GM19372 (cell line): ENCODE measurements around the gene MAP4K3.

Source experiments
- ATAC-seq: cut with Tn5 transposase; IDR thresholded peaks from one replicate; pipeline ENCODE4 v1.9.1; 2021; ENCODE audit warnings: mild to moderate bottlenecking, low read depth, moderate library complexity; ENCODE audit not compliant: unreplicated experiment

MAP4K3 gene

DNA sequence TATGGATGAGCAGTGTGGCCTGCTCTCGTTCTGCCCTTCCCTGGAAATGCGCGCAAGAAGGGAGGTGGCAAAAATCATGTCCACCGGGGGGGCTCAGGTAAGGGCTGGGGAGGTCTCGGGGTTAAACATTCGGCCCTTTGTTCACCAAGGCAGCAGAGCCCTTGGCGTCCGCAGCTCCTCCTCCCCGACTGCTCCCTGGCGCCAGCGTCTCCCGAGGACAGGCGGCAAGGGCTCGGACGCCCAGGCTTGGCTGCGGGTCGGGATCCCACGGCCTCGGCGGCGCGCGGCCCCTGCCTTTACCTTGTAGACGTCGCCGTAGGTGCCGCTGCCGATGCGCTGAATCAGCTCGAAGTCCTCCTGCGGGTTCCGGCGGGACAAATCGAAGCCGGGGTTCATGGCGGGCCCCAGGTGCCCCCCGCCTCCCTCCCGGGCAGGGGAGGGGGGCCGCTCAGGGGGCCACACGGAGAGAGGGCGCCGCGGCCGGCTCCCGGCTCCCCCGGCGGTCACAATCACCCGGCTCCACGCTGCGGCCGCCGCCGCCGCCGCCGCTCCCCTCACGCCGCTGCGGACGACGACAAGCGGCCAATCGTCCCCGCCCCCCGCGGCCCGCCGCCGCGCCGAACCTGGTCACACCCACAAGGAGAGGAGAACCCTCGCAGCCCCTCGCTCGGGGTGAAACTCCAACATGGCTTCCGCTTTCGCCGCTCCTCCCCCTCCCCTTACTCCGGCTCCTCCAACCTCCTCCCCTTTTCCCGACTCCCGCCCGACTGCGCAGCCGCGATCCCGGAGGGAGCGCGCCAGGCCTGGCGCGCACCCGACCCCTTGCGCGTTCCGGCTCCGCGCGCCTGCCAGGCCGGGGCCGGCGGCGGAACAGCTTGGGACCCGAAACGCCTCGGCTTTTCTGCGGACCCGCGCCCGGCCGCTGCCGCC is at the start of gene MAP4K3:
TSS of gene MAP4K3 (minus strand) at position 694 of the 930 bp plus-strand sequence. CDS start at position 396, 298 bp downstream.
- peak; percentile 66 for ATAC-seq

DNA sequence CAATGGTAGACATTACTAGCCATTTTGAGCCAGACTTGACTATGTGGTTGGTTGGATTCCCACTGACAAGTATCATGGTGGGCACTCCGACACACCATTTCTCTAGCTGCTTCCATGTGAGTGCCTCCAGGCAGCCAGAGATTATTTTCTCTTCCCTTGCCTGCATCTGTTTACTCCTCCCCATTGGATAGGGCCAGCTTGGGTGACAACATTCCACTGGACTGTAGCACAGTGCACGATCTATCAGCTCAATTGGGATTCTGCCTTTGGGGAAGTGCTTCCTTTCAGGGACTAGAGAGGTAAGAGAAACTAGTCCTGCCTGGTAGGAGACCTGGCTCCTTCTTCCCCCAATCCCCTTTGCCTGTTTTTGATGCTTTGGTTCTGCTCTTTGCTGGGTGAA is 49.0 kb upstream of the MAP4K3 start:
- ATAC-seq, result no peak

DNA sequence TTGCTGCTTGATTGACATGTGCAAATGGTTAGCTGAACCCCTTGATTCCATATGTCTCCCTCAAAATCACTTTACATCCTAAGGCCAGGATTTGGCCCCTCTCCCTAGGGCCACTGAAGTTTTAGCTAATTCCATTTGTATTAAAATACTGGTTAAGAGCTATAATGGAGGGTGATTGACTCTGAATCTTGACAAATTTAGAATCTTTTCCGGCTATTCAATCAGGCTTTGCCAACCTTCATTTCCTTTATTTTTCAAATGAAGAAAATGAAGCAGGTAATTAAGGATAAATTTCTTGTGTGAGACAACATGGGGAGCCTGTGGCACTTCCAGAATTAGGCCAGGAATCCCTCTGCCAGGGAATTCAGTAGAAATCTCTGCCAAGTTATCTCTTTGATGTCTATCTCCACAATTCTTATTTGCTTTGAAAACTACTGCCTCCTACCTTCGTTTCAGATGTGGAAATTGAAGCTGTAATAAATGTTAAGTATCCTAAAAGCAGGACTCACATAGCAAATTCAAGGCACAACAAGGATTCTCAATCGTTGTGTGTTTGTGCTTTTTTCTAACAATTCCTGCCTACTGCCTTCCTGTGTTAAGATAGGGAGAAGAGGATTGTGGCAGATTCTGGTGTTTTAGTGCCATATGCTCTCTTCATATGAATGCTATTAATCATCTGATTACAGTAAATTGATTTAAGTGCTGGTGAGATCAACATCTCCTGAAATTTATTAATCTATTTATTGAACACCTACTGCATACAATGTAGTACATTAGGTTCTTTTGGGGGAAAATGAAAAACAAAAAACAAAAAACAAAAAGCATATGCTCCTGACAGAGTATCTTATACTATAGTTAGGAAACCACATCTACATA is 47.8 kb upstream of the MAP4K3 start:
- no peak for ATAC-seq

DNA sequence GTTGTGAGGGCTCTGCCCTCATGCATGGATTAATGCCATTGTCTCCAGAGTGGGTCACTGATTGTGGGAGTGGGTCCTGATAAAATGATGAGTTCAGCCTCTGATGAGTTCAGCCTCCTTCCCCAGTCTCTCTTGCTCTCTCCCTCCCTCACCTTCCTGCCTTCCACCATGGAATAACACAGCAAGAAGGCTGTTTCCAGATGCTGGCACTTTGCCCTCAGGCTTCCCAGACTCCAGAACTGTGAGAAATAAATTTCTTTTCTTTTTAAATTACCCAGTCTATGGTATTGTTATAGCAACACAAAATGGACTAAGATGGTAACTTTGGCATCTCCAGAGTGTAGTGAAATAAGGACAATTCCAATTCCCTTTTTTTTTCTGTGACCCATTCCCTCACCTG is 47.1 kb upstream of the MAP4K3 start:
- ATAC-seq, result no peak

DNA sequence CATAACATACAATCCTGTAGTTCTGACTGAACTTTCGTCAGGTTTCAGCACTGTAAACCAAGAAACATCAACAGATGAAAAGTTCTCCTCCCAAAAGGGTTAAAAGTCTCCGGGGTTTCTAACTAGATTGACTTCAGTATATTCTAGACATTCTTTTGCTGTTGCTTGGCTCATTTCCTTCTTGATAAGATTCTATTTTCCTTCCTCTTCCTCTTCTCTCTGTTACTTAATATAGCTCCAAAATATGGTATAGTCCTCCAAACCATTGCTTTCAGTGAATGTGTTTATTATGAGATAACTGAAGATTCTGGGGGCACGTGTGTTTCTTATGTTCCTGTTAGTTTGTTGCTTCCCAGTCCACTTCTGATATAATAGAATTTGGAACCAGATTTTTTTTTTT is 46.4 kb upstream of the MAP4K3 start:
- ATAC-seq, result no peak

DNA sequence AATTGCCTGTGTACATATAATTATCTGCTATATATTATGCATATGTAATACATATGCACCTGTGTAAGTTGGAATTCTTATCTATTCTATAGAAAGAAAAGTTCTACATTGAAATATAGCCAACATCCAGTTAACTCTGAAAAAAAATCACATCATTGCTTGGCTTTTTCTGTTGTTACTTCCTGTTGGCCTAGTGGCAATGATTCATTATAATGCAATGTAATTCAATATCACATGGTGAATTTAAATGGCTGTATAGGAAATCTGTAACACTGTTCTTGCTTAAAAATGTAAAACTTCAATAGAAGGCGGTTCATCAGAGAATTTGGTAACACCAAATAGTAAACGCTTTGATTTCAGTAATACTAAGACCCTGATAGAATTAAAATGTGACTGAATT is 44.5 kb upstream of the MAP4K3 start:
- ATAC-seq, result no peak

DNA sequence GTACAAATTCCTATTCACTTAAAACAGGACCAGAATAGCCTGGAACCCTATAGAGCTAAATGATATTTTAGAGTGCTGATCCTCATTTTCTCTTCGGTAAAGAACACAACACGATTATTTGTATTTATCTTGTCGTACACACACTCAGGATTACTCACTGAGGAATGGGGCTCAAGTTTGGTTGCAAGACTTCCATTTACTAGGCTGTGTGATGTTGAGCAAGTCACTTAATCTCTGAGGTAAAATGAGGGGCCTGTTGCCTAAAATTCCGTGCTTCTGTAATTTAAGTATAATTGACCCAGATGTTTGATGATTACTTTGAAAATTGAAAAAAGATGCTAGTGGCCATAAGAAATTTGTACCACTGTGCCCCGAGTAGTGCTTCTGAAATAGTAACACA is 42.6 kb upstream of the MAP4K3 start:
- no peak for ATAC-seq

DNA sequence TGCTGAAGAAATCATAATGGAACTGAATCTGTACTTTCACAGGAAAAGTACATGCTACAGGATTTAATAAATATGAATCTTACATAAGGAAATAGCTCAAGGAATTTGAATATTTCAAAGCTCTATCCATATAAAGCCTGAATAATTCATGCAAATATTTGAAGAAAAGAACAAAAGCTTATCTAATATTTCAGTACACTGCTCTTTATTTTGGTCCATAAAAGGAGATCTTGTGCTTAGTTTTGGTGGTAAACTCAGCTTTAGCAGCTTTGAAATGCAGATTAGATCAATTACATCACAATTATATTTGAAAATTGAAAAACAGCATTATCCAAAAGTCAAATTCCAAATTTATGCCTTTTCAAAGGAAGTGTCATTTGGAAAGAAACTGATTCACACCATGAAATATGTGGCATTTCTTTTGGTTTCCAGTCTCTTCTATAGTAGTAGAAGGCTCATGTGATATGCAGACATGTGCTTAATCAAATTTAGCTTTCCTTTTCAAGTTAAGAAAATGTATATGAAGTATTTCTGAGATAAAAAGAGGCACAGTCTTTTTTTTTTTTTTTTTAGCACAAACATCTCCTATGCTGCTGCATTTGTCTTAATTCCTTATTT is 42.1 kb upstream of the MAP4K3 start:
- no peak for ATAC-seq

DNA sequence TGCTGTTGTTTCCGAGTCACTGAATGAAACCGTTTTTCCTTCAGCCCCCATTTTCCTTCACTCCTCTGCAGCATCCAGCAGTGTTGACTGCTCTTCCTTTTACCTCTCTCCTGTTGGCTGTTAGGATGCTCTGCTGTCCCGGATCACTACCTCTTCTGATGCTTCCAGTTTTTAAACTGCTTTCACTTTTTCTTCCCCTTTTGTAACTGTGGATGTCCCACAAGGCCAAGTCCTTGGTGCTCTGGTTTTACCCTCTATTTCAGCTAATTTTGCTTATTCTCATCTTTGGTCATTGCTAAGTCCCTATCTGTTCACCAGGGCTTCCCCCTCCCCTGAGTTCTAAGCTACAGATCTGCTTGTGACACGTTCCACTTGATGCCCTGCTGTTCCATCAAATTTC is 39.4 kb upstream of the MAP4K3 start:
- ATAC-seq, result peak; percentile 77

DNA sequence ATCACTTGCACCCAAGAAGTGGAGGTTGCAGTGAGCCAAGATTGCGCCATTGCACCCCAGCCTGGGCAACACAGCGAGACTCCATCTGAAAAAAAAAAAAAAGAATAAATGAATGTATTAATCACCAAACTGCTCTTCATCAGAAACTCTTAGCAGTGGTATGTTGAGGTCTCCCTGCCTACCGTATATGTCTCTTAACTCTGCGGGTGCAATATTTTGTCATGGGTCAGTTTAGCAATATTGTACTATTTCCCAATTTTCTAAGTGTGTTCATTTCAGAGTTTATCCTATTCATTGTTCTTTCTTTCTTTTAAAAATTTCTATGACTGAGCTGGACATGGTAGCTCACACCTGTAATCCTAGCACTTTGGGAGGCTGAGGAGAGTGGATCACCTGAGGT is 37.9 kb upstream of the MAP4K3 start:
- no peak for ATAC-seq

DNA sequence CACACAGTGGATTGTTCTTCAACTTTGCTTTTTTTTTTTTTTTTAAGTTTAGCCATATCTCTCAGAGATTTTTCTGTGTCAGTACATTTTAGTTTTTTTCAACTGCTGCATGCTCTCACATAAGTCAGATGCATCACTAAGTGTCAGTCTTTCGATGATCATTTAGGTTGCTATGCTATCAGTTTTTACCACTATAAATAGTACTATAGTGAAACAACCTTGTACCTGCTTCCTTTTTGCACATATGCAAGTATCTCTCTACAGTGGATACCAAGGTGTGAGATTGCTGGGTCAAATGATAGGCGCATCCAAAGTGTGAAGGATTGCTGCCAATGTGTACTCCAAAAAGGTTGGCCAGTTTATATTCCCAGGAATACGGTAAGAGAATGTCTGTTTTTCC is 33.5 kb upstream of the MAP4K3 start:
- peak; percentile 53 for ATAC-seq

DNA sequence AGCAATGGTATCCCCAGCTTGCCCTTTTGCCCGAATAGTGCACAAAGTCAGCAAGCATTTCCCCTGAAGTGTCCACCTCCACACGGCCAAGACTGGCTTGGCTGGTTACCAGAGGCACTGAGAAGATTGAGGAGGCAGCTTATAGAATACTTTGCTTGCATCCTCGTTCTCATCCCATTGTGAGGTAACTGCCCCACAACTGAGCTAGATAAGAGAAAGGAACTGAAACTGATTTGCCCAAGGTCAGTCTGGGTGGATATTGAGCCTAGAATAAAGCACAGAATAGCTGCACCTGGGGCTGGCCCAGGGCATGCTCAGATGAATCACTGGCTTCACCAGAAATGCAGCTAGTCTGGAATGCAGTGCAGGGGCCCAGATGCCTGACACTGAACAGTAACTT is 32.7 kb upstream of the MAP4K3 start:
- ATAC-seq, result peak; percentile 70

DNA sequence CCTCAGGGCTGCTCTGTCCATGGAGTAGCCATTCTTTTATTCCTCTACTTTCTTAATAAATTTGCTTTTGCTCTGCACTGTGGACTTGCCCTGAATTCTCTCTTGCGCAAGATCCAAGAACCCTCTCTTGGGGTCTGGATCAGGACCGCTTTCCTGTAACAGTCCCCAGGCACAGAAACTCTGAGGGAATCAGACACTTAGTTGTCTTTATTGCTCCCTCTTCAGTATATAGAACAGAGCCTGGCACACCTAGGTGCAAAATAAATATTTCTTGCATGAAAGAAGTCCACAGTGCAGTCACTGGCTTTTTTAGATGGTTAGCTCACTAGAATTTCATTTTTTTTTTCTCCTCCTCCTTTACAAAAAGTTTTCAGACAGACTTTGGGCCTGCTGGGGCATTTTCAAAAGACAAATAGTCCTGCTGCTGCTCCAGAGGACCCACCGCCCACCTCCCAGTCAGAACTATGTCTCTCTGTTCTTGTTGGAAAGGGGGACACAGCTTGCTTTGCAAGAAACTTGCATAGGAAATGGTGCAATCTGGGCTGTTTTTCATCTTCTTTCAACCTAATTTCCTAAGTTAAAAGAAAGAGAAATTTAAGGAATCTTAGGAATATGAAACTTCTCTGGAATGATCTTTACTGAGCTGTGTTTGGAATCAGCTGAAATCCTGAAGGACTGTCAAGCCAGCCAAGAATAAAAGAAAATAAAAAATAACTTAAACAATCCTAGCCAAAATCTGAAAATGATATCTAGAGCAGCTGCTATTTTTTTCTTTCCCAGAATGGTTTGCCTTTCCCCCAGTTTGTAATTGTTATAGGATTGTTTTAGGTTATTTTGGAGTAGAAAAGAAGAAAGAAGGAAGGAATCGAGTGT is 31.7 kb upstream of the MAP4K3 start:
- no peak for ATAC-seq

DNA sequence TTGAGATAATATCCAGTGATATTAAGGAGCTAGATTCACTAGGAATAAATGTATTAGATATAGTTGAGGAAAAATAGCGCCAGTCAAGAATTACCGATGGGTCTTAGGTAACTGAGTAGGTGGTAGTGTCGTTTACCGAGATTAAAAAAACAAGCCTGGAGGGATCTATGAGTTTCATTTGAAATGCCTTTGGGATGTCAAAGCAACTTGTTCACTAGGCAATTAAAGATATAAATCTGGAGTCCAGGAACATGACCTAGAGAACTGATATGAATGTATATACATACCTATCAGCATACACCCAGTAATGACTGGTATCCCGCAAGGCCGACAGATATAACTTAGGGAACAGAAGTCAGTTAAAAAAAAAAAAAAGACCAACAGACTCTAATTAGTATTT is 29.2 kb upstream of the MAP4K3 start:
- no peak for ATAC-seq

DNA sequence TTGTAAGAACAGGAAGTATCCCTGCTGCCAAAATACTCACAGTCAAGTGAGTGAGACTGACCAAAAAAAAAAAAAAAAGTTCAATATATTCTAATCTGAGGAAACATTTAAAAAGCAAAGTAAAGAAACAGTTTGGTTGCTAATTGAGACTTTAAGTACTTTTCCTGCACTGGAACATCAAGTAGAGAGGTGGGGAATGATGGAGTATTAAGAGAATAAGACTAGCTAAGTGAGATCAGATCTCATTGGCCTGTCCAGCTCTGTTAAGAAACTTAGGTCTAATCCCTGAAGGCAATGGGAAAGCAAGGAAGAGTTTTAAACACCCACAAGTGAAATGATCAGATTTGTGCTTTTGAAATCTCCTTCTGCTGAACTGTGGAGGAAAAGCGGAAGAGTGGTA is 27.8 kb upstream of the MAP4K3 start:
- ATAC-seq, result no peak

DNA sequence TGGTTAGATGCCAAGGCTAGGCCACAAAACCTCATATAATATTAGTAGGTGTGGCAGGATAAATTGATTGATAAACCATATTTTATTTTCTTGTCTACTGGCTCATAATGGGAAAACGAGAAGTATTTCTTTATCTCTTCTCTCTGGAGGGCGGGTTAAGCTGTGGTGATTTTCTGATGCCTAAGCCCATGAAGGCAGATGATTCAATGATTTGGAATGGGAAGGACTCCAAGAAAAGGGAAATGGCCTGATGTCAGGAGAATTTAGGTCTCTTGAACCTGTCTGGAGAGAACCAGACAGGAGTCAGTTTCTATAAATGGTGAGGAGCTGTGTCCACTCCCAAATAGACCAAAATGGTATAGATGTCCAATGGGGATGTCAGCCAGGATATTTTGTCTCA is 18.7 kb upstream of the MAP4K3 start:
- ATAC-seq, result no peak

DNA sequence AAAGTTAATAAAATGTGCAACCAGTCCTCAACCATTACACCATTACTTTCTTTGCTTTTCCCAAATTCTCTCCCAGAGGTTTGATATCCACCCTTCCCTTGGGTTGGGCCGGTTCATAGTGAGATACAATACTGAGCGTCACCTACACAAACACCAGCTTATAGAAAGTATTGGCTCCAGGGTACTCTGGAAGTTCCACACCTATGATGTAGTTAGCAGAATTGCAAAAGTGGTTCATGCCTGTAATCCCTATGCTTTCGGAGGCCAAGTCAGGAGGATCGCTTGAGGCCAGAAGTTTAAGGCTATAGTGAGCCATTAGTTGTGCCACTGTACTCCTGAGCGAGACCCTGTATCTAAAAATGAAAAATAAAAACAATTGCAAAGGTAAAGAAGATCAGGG is 15.3 kb upstream of the MAP4K3 start:
- no peak for ATAC-seq

DNA sequence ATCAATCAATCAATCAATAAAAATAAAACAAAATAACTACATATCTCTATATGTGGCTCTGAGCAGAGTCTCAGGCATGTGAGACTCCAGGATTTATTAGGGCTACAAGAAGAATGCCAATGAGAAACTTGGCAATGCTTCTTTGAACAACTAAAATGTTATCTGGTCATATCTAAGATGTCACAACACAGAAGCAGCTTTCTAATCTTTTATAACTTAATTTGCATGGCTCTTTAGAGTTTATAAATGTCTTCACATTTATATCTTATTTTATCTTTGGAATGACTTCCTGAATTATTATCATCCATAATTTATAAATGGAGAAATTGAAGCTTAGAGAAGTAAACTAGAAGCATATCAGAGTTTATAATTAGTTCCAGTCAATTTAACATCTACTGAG is 14.9 kb upstream of the MAP4K3 start:
- no peak for ATAC-seq

DNA sequence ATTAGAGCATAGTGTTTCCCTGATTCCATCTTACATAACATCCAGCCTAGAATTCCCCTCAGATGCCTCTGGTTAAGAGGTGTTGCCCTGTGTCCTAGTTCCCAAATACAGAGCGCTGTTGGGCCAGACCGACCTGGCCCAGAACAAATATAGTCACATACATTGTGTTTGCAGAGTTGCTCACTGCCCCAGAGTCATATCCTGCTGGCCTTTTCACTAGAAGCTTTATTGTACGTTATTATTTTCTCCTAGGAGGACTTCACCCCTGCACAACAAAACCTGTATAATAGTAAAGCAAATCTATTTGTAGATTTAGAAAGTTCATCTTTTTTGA is 11.1 kb upstream of the MAP4K3 start:
- no peak for ATAC-seq
